SJCRH30 (cell line): ENCODE data around the gene DYSF. TPM values are rescaled to one million over a fixed set of nuclear protein-coding genes. Genes with fewer than 3 reads are reported as not detected.
A peak's percentile ranks its signal among the peaks of the same experiment; 100 is the strongest.

Experiments
- DNase-seq, 2 experiments: peaks; one replicate each; pipeline ENCODE4 v3.0.0-alpha.2; 2015 to 2020
- H3K27ac ChIP-seq: fragments of 250-450 bp; sonication (Bioruptor Pico); 2 replicates; pipeline ENCODE4 v1.5.1; 2020; ENCODE audit warnings: mild to moderate bottlenecking, moderate library complexity
- H3K27me3 ChIP-seq: fragments of 250-450 bp; sonication (Bioruptor Pico); 2 replicates; pipeline ENCODE4 v1.5.1; 2020; ENCODE audit warnings: mild to moderate bottlenecking, moderate library complexity
- H3K36me3 ChIP-seq: fragments of 250-450 bp; sonication (Bioruptor Pico); 2 replicates; pipeline ENCODE4 v1.5.1; 2020; ENCODE audit warnings: mild to moderate bottlenecking, moderate library complexity
- H3K4me1 ChIP-seq: fragments of 250-450 bp; sonication (Bioruptor Pico); 2 replicates; pipeline ENCODE4 v1.5.1; 2020; ENCODE audit warnings: mild to moderate bottlenecking, moderate library complexity
- H3K4me3 ChIP-seq: fragments of 250-450 bp; sonication (Bioruptor Pico); 2 replicates; pipeline ENCODE4 v1.5.1; 2020; ENCODE audit warnings: mild to moderate bottlenecking, moderate library complexity
- H3K9me3 ChIP-seq: fragments of 250-450 bp; sonication (Bioruptor Pico); replicated peaks from 2 replicates; pipeline ENCODE4 v1.5.1; 2020; ENCODE audit warnings: mild to moderate bottlenecking, moderate library complexity
- total RNA-seq: library from RNA; depleted of rRNA; stranded (reverse); fragments of >200 nt; shearing (Covaris generic); gene quantifications from 2 replicates; pipeline ENCODE4 v1.2.3, GENCODE V29; 2014

DYSF gene
- total RNA-seq, 1 experiment from 2014 or later = 15.2 TPM

DNA sequence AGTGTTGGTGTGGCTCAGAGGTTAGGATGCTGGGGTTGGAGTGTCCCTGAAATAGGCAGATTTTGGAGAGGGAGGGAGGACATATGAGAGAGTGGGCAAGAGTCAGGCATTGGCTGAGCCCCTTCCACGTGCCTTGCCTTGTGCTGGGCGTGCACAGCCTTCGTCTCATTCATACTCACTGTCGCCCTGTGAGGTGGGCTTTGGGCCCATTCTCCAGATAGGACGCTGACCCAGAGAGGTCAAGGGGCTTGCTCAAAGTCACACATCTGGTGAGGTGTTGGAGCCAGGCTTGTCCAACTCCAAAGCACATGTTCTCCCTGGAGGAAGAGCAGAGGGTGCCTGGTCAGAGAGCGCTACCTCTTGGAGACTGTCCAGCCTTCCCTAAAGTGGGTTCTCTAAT, 166.8 kb downstream of the DYSF start:
- peak in 1 of 2 experiments; percentile 1 for DNase-seq
- no peaks in the 10 kb centered on the region for H3K9me3 ChIP-seq
- no peaks in the 10 kb centered on the region for H3K27me3 ChIP-seq
- no peak overlapping the region for H3K4me3 ChIP-seq
- no peak overlapping the region for H3K27ac ChIP-seq
- no peaks in the 10 kb centered on the region for H3K4me1 ChIP-seq
- peaks cover 5% of the 10 kb centered on the region; the same call in 1 of the 2 replicates for H3K36me3 ChIP-seq

GRCh38 chr2:71620851-71621251, 167.5 kb downstream of the DYSF start:
- DNase-seq = peak in 1 of 2 experiments; percentile 1
- H3K36me3 ChIP-seq = peaks cover 5% of the 10 kb centered on the region; the same call in 1 of the 2 replicates
- H3K27me3 ChIP-seq = no peaks in the 10 kb centered on the region
- no peak overlapping the region for H3K4me3 ChIP-seq
- no peak overlapping the region for H3K27ac ChIP-seq
- no peaks in the 10 kb centered on the region for H3K9me3 ChIP-seq
- H3K4me1 ChIP-seq = no peaks in the 10 kb centered on the region

DNA sequence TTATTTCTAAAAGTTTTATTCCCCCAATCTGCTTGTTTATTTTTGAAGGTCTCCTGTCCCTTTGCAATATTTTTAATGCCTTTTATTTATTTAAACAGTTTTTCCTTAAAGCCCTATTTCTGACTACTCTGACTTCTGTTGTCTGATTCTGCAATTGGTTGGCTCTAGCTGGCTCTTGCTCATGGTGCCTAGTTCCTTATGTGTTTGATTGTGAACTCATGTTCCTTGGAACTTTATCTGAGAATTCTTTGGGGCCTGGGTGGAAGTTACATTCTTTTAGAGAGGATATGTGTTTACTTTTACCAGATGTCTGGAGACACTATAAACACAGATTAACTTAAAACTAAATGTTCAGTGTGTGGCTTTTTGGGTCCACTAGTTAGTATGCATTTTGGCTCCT, 175.9 kb downstream of the DYSF start:
- Histone ChIP-seq H3K4me3 (no peak overlapping the region), H3K27me3 (no peaks in the 10 kb centered on the region), H3K36me3 (peaks cover 6% of the 10 kb centered on the region), H3K9me3 (no peaks in the 10 kb centered on the region; the same call in 1 of the 2 replicates), H3K4me1 (peaks cover 27% of the 10 kb centered on the region), H3K27ac (no peak overlapping the region)
- DNase-seq = no peak

GRCh38 chr2:71629771-71630453, 176.6 kb downstream of the DYSF start:
- peaks cover 2% of the 10 kb centered on the region; the same call in 1 of the 2 replicates for H3K36me3 ChIP-seq
- no peak for DNase-seq
- no peaks in the 10 kb centered on the region for H3K27me3 ChIP-seq
- no peak overlapping the region for H3K4me3 ChIP-seq
- H3K27ac ChIP-seq = peak overlapping the region; percentile 90
- H3K4me1 ChIP-seq = peaks cover 27% of the 10 kb centered on the region
- no peaks in the 10 kb centered on the region; the same call in 1 of the 2 replicates for H3K9me3 ChIP-seq

DNA sequence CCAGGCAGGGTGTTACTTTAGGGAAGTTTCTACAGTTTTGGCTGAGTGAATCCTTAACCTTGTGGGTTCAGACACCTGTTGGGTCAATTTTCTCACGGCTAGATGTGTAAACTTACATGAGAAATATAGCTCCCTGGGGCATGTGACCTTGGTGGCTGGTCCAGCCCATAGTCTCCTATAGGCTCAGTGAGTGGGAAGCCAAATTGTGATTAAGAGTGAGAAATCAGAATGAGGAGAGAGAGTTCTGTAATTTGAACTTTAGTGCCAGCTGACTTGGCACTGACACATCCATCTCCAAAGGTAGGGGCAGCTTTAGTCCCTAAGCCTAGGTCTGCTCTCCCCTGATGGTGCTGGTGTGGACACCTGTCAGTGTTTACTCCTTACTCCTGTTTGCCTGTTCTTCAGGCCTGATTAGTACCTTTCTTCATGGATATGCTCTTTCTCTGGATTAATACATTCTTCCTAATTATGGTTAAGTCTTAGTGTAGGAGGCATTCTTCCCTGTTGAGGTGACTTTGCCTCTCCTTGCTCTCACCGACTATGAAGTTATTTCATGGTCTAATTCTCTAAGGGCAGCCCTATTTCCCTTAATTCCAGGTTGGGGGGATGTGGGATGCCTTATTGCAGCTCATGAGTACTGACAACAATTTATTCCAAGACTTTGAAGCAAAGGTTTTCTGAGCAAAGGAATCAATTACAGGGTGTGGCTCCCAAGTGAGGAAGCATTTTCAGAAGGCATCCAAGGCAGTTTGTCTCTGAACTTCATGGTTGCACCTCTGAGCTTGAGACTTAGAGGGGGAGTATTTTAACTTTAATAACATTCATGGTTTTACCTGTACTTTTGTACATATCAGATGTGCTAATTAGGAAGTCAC, 177.3 kb downstream of the DYSF start:
- H3K27me3 ChIP-seq = no peaks in the 10 kb centered on the region
- peak overlapping the region; percentile 90 for H3K27ac ChIP-seq
- H3K4me3 ChIP-seq = peak overlapping the region; percentile 46
- H3K9me3 ChIP-seq = no peaks in the 10 kb centered on the region; the same call in 1 of the 2 replicates
- H3K4me1 ChIP-seq = peaks cover 27% of the 10 kb centered on the region
- DNase-seq = peak; percentile 66 to 78
- peaks cover 2% of the 10 kb centered on the region; the same call in 1 of the 2 replicates for H3K36me3 ChIP-seq

DNA sequence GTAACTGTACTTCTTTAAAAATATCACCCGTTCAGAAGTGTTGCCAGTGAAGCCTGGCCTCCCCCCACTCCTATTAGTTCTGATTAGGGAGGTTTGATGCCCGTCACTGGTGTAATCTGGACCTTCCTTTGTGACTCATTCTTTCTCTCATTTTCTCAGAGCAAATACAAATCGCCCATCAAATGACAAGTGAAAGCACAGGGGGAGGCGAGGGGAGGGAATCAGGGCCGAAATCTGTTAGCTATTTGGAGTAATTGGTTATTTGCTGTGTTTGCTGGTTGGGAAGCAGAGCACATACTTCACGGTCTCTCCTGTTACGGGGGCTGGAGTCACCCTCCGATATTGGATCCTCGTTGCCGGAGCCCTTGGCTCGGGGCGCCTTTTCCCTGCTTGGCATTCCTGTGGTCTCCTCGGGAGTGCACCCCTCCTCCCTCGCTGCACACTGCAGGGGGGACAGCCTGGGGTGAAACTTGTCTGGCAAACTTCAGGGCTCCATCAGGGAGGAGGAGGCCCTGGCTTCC, 178.1 kb downstream of the DYSF start:
- H3K9me3 ChIP-seq = no peaks in the 10 kb centered on the region; the same call in 1 of the 2 replicates
- H3K27ac ChIP-seq = peak overlapping the region; percentile 90
- H3K4me1 ChIP-seq = peaks cover 30% of the 10 kb centered on the region
- no peaks in the 10 kb centered on the region for H3K27me3 ChIP-seq
- H3K36me3 ChIP-seq = peaks cover 2% of the 10 kb centered on the region; the same call in 1 of the 2 replicates
- peak overlapping the region; percentile 46 for H3K4me3 ChIP-seq
- DNase-seq = peak; percentile 90 to 91

GRCh38 chr2:71633086-71633485, 179.7 kb downstream of the DYSF start:
- Histone ChIP-seq H3K4me1 (peaks cover 46% of the 10 kb centered on the region), H3K4me3 (no peak overlapping the region), H3K36me3 (peaks cover 2% of the 10 kb centered on the region; the same call in 1 of the 2 replicates), H3K27ac (no peak overlapping the region), H3K9me3 (no peaks in the 10 kb centered on the region; the same call in 1 of the 2 replicates), H3K27me3 (no peaks in the 10 kb centered on the region)
- no peak for DNase-seq

DNA sequence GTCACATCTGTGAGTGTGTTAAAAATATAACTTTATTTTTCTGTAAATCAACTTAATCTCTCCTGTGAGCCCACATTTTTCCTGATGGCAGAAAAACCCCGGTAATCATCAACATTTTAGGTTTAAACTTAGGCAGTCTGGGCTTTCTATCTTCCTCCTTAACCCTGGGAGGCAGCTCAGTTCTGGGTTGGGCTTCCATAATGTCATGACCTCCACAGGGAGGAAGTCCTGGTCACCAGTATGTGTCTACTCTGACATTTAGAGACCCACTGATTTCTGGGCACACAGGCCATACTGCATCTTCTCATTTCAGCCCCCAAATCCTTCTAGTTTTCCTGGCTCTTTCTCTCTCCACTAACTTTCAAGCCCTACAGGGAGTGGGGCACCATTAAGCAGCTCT, 181.2 kb downstream of the DYSF start:
- H3K27ac ChIP-seq = no peak overlapping the region
- DNase-seq = no peak
- H3K36me3 ChIP-seq = no peaks in the 10 kb centered on the region; the same call in 1 of the 2 replicates
- no peak overlapping the region for H3K4me3 ChIP-seq
- no peaks in the 10 kb centered on the region; the same call in 1 of the 2 replicates for H3K9me3 ChIP-seq
- H3K27me3 ChIP-seq = no peaks in the 10 kb centered on the region
- H3K4me1 ChIP-seq = peaks cover 57% of the 10 kb centered on the region

- H3K4me1 ChIP-seq = peaks cover 59% of the 10 kb centered on the region
- H3K36me3 ChIP-seq = no peaks in the 10 kb centered on the region; the same call in 1 of the 2 replicates
- DNase-seq = no peak
- H3K27ac ChIP-seq = no peak overlapping the region
- no peak overlapping the region for H3K4me3 ChIP-seq
- H3K9me3 ChIP-seq = no peaks in the 10 kb centered on the region
- no peaks in the 10 kb centered on the region for H3K27me3 ChIP-seq
Observed at GRCh38 chr2:71635798-71636197, 182.4 kb downstream of the DYSF start.

DNA sequence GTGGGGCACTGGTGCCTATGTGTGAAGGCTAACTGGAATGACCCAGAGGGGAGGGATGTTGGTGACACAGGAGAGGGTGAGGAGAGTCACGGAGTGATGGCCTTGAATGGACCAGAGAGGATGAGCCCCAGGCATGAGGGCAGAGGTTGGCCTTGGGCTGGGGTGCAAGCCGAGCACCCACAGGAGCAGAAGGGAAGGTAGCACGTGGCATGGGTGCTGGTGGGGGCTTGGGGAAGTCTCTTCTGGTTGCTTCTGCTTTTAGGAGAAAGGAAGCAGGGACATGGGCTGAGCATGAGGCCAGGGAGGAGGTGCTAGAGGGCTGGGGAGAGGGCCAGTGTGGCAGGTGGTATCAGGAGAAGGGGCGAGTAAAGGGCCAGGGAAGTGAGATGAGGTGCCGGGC, 183.8 kb downstream of the DYSF start:
- H3K4me1 ChIP-seq = peaks cover 46% of the 10 kb centered on the region
- H3K36me3 ChIP-seq = no peaks in the 10 kb centered on the region; the same call in none of the 2 replicates
- H3K9me3 ChIP-seq = no peaks in the 10 kb centered on the region
- H3K4me3 ChIP-seq = no peak overlapping the region
- H3K27me3 ChIP-seq = no peaks in the 10 kb centered on the region
- DNase-seq = peak in 1 of 2 experiments; percentile 43
- H3K27ac ChIP-seq = peak overlapping the region; percentile 22

DNA sequence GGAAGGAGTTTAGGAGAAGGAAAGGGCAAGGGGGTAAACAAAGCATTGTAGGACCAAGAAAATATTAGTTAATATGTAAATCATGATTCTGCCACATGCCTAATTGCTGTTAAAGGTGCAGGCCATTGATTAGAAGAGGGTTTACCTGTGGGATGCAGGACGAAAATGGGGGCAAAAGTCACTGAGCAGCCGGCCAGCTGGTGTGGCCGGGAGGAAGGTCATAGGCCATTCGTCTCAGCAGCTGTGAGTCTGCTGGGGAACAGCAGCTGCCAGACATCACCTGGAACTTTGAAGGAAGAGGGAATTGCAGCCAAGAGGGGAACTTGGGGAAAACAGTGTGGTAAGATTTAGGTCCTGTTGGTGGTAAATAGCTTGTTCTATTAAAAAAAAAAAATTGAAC, 184.4 kb downstream of the DYSF start:
- DNase-seq = peak; percentile 19 to 43
- no peaks in the 10 kb centered on the region for H3K27me3 ChIP-seq

GRCh38 chr2:71639735-71640134, 186.4 kb downstream of the DYSF start:
- no peaks in the 10 kb centered on the region for H3K27me3 ChIP-seq
- no peak overlapping the region for H3K27ac ChIP-seq
- H3K4me1 ChIP-seq = peaks cover 44% of the 10 kb centered on the region
- no peaks in the 10 kb centered on the region; the same call in none of the 2 replicates for H3K36me3 ChIP-seq
- H3K4me3 ChIP-seq = no peak overlapping the region
- no peak for DNase-seq
- H3K9me3 ChIP-seq = no peaks in the 10 kb centered on the region

More for the DNA sequence above, 184.4 kb downstream of the DYSF start:
- Histone ChIP-seq H3K4me1 (peaks cover 44% of the 10 kb centered on the region), H3K36me3 (no peaks in the 10 kb centered on the region; the same call in none of the 2 replicates), H3K27ac (peak overlapping the region; percentile 22), H3K4me3 (no peak overlapping the region), H3K9me3 (no peaks in the 10 kb centered on the region)

- Histone ChIP-seq H3K36me3 (no peaks in the 10 kb centered on the region; the same call in none of the 2 replicates), H3K27ac (peak overlapping the region; percentile 28), H3K9me3 (no peaks in the 10 kb centered on the region), H3K4me1 (peaks cover 44% of the 10 kb centered on the region), H3K4me3 (no peak overlapping the region), H3K27me3 (no peaks in the 10 kb centered on the region)
- DNase-seq = peak; percentile 68 to 79
Observed at GRCh38 chr2:71640489-71640888, 187.1 kb downstream of the DYSF start.

- H3K9me3 ChIP-seq = peaks cover 5% of the 10 kb centered on the region; the same call in 1 of the 2 replicates
- H3K27me3 ChIP-seq = no peaks in the 10 kb centered on the region
- peaks cover 14% of the 10 kb centered on the region for H3K36me3 ChIP-seq
- H3K4me3 ChIP-seq = no peak overlapping the region
- peaks cover 18% of the 10 kb centered on the region for H3K4me1 ChIP-seq
- no peak overlapping the region for H3K27ac ChIP-seq
- no peak for DNase-seq
Observed at GRCh38 chr2:71643674-71644357, 190.5 kb downstream of the DYSF start.
